ENCODE results near the gene MYO1E.

Gene MYO1E

GRCh38 chr15:59312205-59312604 lies 60.5 kb downstream of the MYO1E start:
- no peak for DNase-seq

- DNase-seq: no peak
Measured at GRCh38 chr15:59311195-59311594, 61.5 kb downstream of the MYO1E start.

GRCh38 chr15:59309405-59309804 lies 63.3 kb downstream of the MYO1E start:
- no peak for DNase-seq

- DNase-seq: no peak
Measured at GRCh38 chr15:59307165-59307537, 65.5 kb downstream of the MYO1E start.

GRCh38 chr15:59306520-59307164 lies 66.0 kb downstream of the MYO1E start:
- no peak for DNase-seq

GRCh38 chr15:59304807-59305206 lies 67.9 kb downstream of the MYO1E start:
- DNase-seq: no peak

- no peak for DNase-seq
Measured at GRCh38 chr15:59304034-59304795, 68.5 kb downstream of the MYO1E start.

- DNase-seq: no peak
Measured at GRCh38 chr15:59303633-59304032, 69.0 kb downstream of the MYO1E start.

GRCh38 chr15:59303136-59303535 lies 69.5 kb downstream of the MYO1E start:
- DNase-seq: no peak

- no peak for DNase-seq
Measured at GRCh38 chr15:59301527-59301926, 71.1 kb downstream of the MYO1E start.

GRCh38 chr15:59300618-59301139 lies 72.0 kb downstream of the MYO1E start:
- peak; percentile 16 for DNase-seq

- DNase-seq: no peak
Measured at GRCh38 chr15:59299929-59300617, 72.6 kb downstream of the MYO1E start.

GRCh38 chr15:59298854-59299250 lies 73.8 kb downstream of the MYO1E start:
- DNase-seq: no peak

- no peak for DNase-seq
Measured at GRCh38 chr15:59298225-59298853, 74.3 kb downstream of the MYO1E start.

GRCh38 chr15:59296181-59296617 lies 76.5 kb downstream of the MYO1E start:
- no peak for DNase-seq

GRCh38 chr15:59295261-59296001 lies 77.2 kb downstream of the MYO1E start:
- DNase-seq: no peak

GRCh38 chr15:59294574-59295260 lies 78.0 kb downstream of the MYO1E start:
- no peak for DNase-seq

GRCh38 chr15:59292442-59293151 lies 80.1 kb downstream of the MYO1E start:
- DNase-seq: no peak

GRCh38 chr15:59291213-59291549 lies 81.5 kb downstream of the MYO1E start:
- DNase-seq: no peak

GRCh38 chr15:59290295-59291212 lies 82.1 kb downstream of the MYO1E start:
- no peak for DNase-seq

Data from DMS53 (cell line).